GM12873 (cell line): Measurements from ENCODE around the gene MVD.

Experiments
- TF ChIP-seq, protein P1 (sequence below): IDR thresholded peaks from 2 replicates; pipeline ENCODE4 v1.5.1; 2012; ENCODE audit warnings: low read depth, mild to moderate bottlenecking, moderate library complexity, low read length, control low read depth; ENCODE audit not compliant: insufficient read depth; ENCODE audit errors: missing control alignments

The MVD gene

DNA sequence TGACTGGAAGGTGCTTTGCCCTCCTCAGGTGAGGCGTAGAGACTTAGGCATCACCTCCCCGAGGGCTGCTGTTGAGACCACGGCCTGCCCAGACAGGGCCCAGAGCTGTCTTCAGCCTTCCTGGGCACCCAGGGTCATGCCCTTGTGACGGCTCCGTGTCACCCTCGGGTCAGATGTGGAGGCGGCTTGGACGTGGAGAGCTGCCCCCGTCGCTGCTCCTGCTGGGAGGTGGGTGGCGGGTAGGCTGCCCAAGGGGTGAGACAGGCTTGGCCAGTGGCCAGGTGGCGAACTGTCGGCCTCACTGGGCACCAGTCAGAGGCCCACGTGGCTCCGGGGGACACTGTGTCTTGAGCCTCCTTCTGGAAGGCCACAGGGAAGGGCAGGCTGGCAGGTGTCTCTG lies 32.3 kb upstream of the MVD start:
- TF ChIP-seq, protein P1, sequence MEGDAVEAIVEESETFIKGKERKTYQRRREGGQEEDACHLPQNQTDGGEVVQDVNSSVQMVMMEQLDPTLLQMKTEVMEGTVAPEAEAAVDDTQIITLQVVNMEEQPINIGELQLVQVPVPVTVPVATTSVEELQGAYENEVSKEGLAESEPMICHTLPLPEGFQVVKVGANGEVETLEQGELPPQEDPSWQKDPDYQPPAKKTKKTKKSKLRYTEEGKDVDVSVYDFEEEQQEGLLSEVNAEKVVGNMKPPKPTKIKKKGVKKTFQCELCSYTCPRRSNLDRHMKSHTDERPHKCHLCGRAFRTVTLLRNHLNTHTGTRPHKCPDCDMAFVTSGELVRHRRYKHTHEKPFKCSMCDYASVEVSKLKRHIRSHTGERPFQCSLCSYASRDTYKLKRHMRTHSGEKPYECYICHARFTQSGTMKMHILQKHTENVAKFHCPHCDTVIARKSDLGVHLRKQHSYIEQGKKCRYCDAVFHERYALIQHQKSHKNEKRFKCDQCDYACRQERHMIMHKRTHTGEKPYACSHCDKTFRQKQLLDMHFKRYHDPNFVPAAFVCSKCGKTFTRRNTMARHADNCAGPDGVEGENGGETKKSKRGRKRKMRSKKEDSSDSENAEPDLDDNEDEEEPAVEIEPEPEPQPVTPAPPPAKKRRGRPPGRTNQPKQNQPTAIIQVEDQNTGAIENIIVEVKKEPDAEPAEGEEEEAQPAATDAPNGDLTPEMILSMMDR: no peak

DNA sequence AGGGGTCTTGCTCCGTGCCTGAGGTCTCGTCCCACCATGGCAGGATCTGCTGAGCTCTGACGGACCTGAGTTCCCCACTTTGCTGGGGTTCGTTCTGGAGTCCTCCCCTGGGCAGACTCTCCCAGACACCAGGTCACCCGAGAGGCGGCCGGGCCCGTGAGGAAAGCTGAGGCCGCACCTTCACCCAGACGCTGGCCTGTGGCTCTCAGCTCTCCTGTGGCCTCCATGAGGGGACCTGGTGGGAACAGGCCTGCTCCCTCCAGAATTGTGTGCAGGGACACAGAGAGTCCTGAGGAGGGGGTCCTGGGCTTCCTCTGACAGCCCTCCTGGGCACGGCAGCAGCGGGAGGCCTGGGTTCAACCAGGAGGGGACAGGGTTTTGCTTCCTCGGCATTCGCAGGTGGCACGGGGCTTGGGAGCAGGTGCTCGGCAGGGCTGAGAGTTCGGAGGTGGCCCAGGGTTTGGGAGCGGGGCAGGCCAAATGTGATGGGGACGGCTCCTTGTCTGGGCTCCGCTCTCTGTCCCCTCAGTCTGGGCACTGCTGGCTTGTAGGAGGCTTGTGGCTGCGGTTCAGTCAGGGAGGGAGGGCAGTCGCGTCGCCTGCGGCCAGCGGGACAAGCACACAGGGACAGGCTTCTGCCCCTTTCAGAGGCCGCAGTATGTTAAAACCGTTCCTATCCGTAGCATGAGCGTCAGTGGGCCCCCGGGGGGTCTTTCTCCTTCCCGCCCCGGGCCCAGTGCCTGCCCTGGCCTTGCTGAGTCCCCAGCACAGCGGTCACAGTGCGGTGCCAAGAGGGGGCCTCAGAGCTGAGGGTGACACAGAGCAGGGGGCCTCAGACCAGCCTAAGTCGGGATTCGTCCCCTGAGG lies 31.6 kb upstream of the MVD start:
- TF ChIP-seq, protein P1: no peak

DNA sequence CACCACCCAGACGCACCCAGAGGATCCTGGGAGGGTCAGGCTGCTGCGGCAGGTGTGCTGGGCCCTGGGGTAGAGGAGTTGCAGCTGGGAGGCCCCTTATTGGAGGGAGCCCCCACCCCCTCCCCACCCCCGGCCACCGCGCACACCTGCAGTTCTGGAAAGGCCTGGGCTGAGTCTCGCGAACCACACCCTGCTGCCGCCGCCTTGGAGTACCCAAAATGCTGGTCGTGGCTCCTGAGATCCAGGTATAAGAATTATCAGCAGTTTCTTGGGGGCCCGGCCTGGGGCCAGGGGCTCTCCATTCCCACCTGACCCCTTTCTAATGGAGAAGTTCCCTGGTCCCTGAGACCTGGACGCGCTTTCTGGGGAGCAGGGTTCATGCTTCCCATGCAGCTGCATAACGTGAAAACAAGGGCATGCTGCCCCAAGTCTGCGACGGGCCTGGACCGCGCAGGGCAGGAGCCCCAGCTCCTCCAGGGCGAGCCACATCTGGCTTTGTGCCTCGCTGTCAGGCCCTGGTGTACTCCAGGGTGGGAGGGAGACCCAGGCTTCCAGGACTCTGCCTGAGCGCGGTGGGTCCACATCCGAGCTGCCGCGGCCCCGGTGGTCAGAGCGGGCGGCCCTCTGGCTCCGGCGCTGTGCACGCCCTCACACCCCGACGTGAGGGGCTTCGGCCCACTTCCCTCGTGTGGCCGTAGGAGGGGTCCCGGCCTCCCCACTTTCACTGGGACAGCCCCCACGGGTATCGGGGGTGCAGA lies 30.7 kb upstream of the MVD start:
- TF ChIP-seq, protein P1: no peak

DNA sequence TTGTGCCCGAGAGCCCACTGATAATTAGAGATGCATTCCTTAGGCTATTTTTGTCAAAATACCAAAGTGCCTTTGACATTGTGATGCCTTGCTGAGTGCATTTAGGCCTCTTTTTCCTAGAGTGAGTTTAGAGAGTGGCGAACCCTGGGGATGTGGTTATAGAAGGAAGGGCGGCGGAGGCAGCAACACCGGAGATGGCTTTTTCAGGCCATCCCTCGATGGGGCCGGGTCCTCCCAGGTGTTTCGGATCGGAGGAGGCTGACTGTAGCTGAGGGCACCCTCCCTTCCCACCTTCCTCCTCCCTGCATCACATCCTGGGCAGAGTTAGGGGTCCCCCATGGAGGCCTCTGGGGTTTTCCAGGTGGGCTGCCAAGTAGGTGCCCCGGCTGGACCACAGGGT lies 30.0 kb upstream of the MVD start:
- TF ChIP-seq, protein P1: no peak

DNA sequence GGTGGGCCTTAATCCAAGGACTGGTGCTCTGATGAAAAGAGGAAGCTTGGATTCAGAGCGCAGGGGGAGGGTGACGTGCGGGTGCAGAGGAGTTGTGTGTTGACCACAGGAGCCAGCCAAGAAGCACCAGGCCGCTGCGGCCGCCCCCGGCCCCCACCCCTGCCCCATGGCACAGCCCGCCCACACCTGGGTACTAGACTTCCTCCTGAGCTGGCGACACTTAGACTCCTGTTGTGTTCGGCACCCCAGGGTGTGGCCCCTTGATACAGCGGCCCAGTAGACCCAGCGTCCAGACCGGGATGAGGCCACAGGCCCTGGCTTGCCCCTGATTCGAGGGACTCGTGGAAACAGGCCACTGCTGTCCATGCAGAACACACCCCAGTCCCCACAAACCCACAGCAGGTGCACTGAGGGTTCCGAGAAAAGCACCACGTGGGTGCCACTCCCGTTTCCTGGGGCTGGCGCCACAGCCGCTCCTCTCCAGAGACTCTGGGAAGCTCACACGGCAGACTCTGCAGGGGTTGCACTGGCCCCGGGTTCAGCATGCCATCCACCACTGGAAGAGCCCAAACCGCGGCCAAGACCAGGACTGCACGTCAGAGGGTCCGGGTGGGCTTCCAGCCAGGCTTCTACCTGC lies 29.2 kb upstream of the MVD start:
- TF ChIP-seq, protein P1: no peak

DNA sequence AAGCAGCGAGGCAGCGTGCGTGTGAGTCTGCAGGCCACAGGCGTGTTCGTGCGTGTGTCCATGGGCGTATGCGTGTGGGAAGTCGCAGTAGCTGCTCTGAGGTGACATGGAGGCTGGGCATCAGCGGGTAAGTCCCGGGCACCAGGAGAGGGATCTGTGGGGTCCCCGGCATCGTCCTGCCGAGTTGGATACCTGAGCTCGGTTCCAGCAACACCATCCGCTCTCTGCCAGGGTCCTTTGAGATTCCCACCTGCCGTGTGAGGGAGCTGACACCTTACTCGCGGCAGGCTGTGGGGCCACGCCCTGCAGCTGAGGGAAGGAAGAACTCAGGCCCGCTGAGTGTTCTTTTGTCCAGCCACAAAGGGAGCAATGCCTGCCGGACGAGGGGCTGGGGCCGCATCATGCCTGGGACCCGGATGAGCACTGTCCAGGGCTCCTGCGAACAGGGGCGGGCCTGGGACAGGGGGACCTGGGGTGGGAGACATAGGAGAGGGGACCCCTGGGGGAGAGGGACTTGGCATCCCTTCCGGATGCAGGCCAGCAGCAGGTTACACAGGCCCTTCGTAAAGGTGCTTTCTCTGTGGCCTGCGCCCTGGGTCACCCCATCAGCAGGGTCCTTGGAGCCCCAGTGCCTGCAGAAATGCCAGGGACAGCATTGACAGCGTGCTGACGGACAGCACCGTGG lies 28.4 kb upstream of the MVD start:
- TF ChIP-seq, protein P1: no peak
